ENCODE results near the gene MYCN.
"Not testable (repeated sequence)": the region's sequence is repeated elsewhere in the genome, so short reads cannot be mapped to it uniquely, and the experiment has no call there.

The MYCN gene

GRCh38 chr2:15941481-15941850, 1.1 kb downstream of the MYCN start:
- no peak overlapping the region for H3K4me3 ChIP-seq (ENCODE audit: low read length)
- TF ChIP-seq ZNF274 (IDR thresholded peaks at IDR 0.05; ENCODE audit: low read depth, low read length) = no peak

- no peak overlapping the region for H3K4me3 ChIP-seq (ENCODE audit: low read length)
- TF ChIP-seq ZNF274 (IDR thresholded peaks at IDR 0.05; ENCODE audit: low read depth, low read length) = no peak
These were observed 1.7 kb downstream of the MYCN start for GRCh38 chr2:15941871-15942710.

GRCh38 chr2:15942711-15943345, 2.5 kb downstream of the MYCN start:
- H3K4me3 ChIP-seq (ENCODE audit: low read length) = no peak overlapping the region
- no peak for TF ChIP-seq ZNF274 (IDR thresholded peaks at IDR 0.05; ENCODE audit: low read depth, low read length)

- no peak for TF ChIP-seq ZNF274 (IDR thresholded peaks at IDR 0.05; ENCODE audit: low read depth, low read length)
- H3K4me3 ChIP-seq (ENCODE audit: low read length) = no peak overlapping the region
These were observed 3.3 kb downstream of the MYCN start for GRCh38 chr2:15943378-15944280.

- TF ChIP-seq ZNF274 (IDR thresholded peaks at IDR 0.05; ENCODE audit: low read depth, low read length) = no peak
These were observed 4.1 kb downstream of the MYCN start for GRCh38 chr2:15944325-15945017.

GRCh38 chr2:15945909-15946705, 5.8 kb downstream of the MYCN start:
- TF ChIP-seq ZNF274 (IDR thresholded peaks at IDR 0.05; ENCODE audit: low read depth, low read length) = no peak
- no peak overlapping the region for H3K4me3 ChIP-seq (ENCODE audit: low read length)

More at GRCh38 chr2:15944325-15945017, 4.1 kb downstream of the MYCN start:
- H3K4me3 ChIP-seq (ENCODE audit: low read length) = no peak overlapping the region

- no peak for TF ChIP-seq ZNF274 (IDR thresholded peaks at IDR 0.05; ENCODE audit: low read depth, low read length)
- no peak overlapping the region for H3K4me3 ChIP-seq (ENCODE audit: low read length)
These were observed 6.6 kb downstream of the MYCN start for GRCh38 chr2:15946983-15947382.

- no peak for TF ChIP-seq ZNF274 (IDR thresholded peaks at IDR 0.05; ENCODE audit: low read depth, low read length)
- no peak overlapping the region for H3K4me3 ChIP-seq (ENCODE audit: low read length)
These were observed 7.1 kb downstream of the MYCN start for GRCh38 chr2:15947431-15947830.

- no peak overlapping the region for H3K4me3 ChIP-seq (ENCODE audit: low read length)
- no peak for TF ChIP-seq ZNF274 (IDR thresholded peaks at IDR 0.05; ENCODE audit: low read depth, low read length)
These were observed 8.3 kb downstream of the MYCN start for GRCh38 chr2:15948704-15948957.

GRCh38 chr2:15949126-15949525, 8.8 kb downstream of the MYCN start:
- H3K4me3 ChIP-seq (ENCODE audit: low read length) = no peak overlapping the region
- TF ChIP-seq ZNF274 (IDR thresholded peaks at IDR 0.05; ENCODE audit: low read depth, low read length) = no peak

- H3K4me3 ChIP-seq (ENCODE audit: low read length) = no peak overlapping the region
- TF ChIP-seq ZNF274 (IDR thresholded peaks at IDR 0.05; ENCODE audit: low read depth, low read length) = no peak
These were observed 9.2 kb downstream of the MYCN start for GRCh38 chr2:15949551-15949950.

GRCh38 chr2:15950088-15950952, 10.0 kb downstream of the MYCN start:
- H3K4me3 ChIP-seq (ENCODE audit: low read length) = no peak overlapping the region
- TF ChIP-seq ZNF274 (IDR thresholded peaks at IDR 0.05; ENCODE audit: low read depth, low read length) = no peak

GRCh38 chr2:15951936-15952335, 11.6 kb downstream of the MYCN start:
- H3K4me3 ChIP-seq (ENCODE audit: low read length) = not testable (repeated sequence)

Data from GM08714 (cell line).